Stimulated activated memory B cell treated with anti-CD40 and anti-IgM and Interleukin-4, amounts not matched to agents 10 μg/mL and 1 μg/mL and 100 μg/mL, for 72 hours (primary cell): ENCODE data around the gene PEF1.

Experiments
- ATAC-seq: fragments of 150-1000 bp; cut with Tn5 transposase; 2 replicates; pipeline ENCODE4 v1.10.0; 2021
- H3K27ac Mint-ChIP-seq: one replicate; pipeline ENCODE4 v1.8.0; 2022; ENCODE audit warnings: mild to moderate bottlenecking, mixed read lengths
- H3K27me3 Mint-ChIP-seq: one replicate; pipeline ENCODE4 v1.8.0; 2022; ENCODE audit warnings: mixed read lengths
- H3K36me3 Mint-ChIP-seq: one replicate; pipeline ENCODE4 v1.8.0; 2022; ENCODE audit warnings: mixed read lengths
- H3K4me1 Mint-ChIP-seq: one replicate; pipeline ENCODE4 v1.8.0; 2022; ENCODE audit warnings: mixed read lengths
- H3K4me3 Mint-ChIP-seq: one replicate; pipeline ENCODE4 v1.8.0; 2022; ENCODE audit warnings: mild to moderate bottlenecking, moderate library complexity, mixed read lengths
- H3K9me3 Mint-ChIP-seq: one replicate; pipeline ENCODE4 v1.8.0; 2022; ENCODE audit warnings: mixed read lengths

Gene PEF1

GRCh38 chr1:31651766-31652165, 7.1 kb upstream of the PEF1 start:
- peaks cover 6% of the 10 kb centered on the region for H3K36me3 Mint-ChIP-seq
- peaks cover 14% of the 10 kb centered on the region for H3K27me3 Mint-ChIP-seq
- no peak overlapping the region for H3K4me3 Mint-ChIP-seq
- no peaks in the 10 kb centered on the region for H3K4me1 Mint-ChIP-seq
- no peak overlapping the region for H3K27ac Mint-ChIP-seq
- no peaks in the 10 kb centered on the region for H3K9me3 Mint-ChIP-seq
- no peak for ATAC-seq

- Mint-ChIP-seq H3K27me3 (peaks cover 7% of the 10 kb centered on the region), H3K27ac (no peak overlapping the region), H3K4me1 (peaks cover 2% of the 10 kb centered on the region), H3K9me3 (no peaks in the 10 kb centered on the region), H3K36me3 (peaks cover 6% of the 10 kb centered on the region), H3K4me3 (no peak overlapping the region)
- no peak for ATAC-seq
Observed at GRCh38 chr1:31651089-31651420, 6.4 kb upstream of the PEF1 start.

GRCh38 chr1:31650161-31651088, 5.7 kb upstream of the PEF1 start:
- Mint-ChIP-seq H3K4me1 (peaks cover 7% of the 10 kb centered on the region), H3K27me3 (peaks cover 1% of the 10 kb centered on the region), H3K27ac (no peak overlapping the region), H3K36me3 (peaks cover 6% of the 10 kb centered on the region), H3K9me3 (no peaks in the 10 kb centered on the region), H3K4me3 (no peak overlapping the region)
- no peak for ATAC-seq

GRCh38 chr1:31648641-31649357, 4.1 kb upstream of the PEF1 start:
- no peak overlapping the region for H3K4me3 Mint-ChIP-seq
- H3K9me3 Mint-ChIP-seq: no peaks in the 10 kb centered on the region
- H3K27ac Mint-ChIP-seq: no peak overlapping the region
- no peak for ATAC-seq
- H3K27me3 Mint-ChIP-seq: no peaks in the 10 kb centered on the region
- peaks cover 6% of the 10 kb centered on the region for H3K36me3 Mint-ChIP-seq
- peaks cover 10% of the 10 kb centered on the region for H3K4me1 Mint-ChIP-seq

- no peak for ATAC-seq
- H3K9me3 Mint-ChIP-seq: no peaks in the 10 kb centered on the region
- no peaks in the 10 kb centered on the region for H3K27me3 Mint-ChIP-seq
- no peak overlapping the region for H3K27ac Mint-ChIP-seq
- no peak overlapping the region for H3K4me3 Mint-ChIP-seq
- peaks cover 15% of the 10 kb centered on the region for H3K4me1 Mint-ChIP-seq
- H3K36me3 Mint-ChIP-seq: peaks cover 6% of the 10 kb centered on the region
Observed at GRCh38 chr1:31648190-31648589, 3.5 kb upstream of the PEF1 start.

- Mint-ChIP-seq H3K9me3 (no peaks in the 10 kb centered on the region), H3K4me3 (peak overlapping the region; percentile 0), H3K27me3 (no peaks in the 10 kb centered on the region), H3K36me3 (peaks cover 6% of the 10 kb centered on the region), H3K4me1 (peaks cover 15% of the 10 kb centered on the region), H3K27ac (no peak overlapping the region)
- ATAC-seq: no peak
Observed at GRCh38 chr1:31647106-31647505, 2.4 kb upstream of the PEF1 start.

- Mint-ChIP-seq H3K36me3 (peaks cover 6% of the 10 kb centered on the region), H3K27ac (no peak overlapping the region)
Observed at GRCh38 chr1:31646259-31646960, 1.7 kb upstream of the PEF1 start.

GRCh38 chr1:31645274-31645568, 545 bp upstream of the PEF1 start:
- ATAC-seq: no peak
- H3K27ac Mint-ChIP-seq: peak overlapping the region; percentile 99
- peak overlapping the region; percentile 97 for H3K4me3 Mint-ChIP-seq
- no peaks in the 10 kb centered on the region for H3K27me3 Mint-ChIP-seq
- H3K36me3 Mint-ChIP-seq: peaks cover 6% of the 10 kb centered on the region
- H3K9me3 Mint-ChIP-seq: no peaks in the 10 kb centered on the region
- H3K4me1 Mint-ChIP-seq: peaks cover 15% of the 10 kb centered on the region

More at GRCh38 chr1:31646259-31646960, 1.7 kb upstream of the PEF1 start:
- Mint-ChIP-seq H3K4me3 (peak overlapping the region; percentile 10), H3K4me1 (peaks cover 15% of the 10 kb centered on the region), H3K27me3 (no peaks in the 10 kb centered on the region), H3K9me3 (no peaks in the 10 kb centered on the region)
- ATAC-seq: no peak

GRCh38 chr1:31643976-31644559, 608 bp downstream of the PEF1 start:
- ATAC-seq: no peak
- no peaks in the 10 kb centered on the region for H3K9me3 Mint-ChIP-seq
- peak overlapping the region; percentile 97 for H3K4me3 Mint-ChIP-seq

GRCh38 chr1:31642897-31643296, 1.8 kb downstream of the PEF1 start:
- no peaks in the 10 kb centered on the region for H3K36me3 Mint-ChIP-seq
- no peaks in the 10 kb centered on the region for H3K27me3 Mint-ChIP-seq
- H3K4me1 Mint-ChIP-seq: peaks cover 15% of the 10 kb centered on the region
- no peak overlapping the region for H3K4me3 Mint-ChIP-seq
- no peak overlapping the region for H3K27ac Mint-ChIP-seq
- ATAC-seq: no peak
- H3K9me3 Mint-ChIP-seq: no peaks in the 10 kb centered on the region

More at GRCh38 chr1:31643976-31644559, 608 bp downstream of the PEF1 start:
- Mint-ChIP-seq H3K36me3 (no peaks in the 10 kb centered on the region), H3K27me3 (no peaks in the 10 kb centered on the region), H3K4me1 (peaks cover 15% of the 10 kb centered on the region), H3K27ac (peak overlapping the region; percentile 99)

- no peaks in the 10 kb centered on the region for H3K36me3 Mint-ChIP-seq
- ATAC-seq: no peak
- H3K27ac Mint-ChIP-seq: no peak overlapping the region
- H3K9me3 Mint-ChIP-seq: no peaks in the 10 kb centered on the region
- H3K27me3 Mint-ChIP-seq: no peaks in the 10 kb centered on the region
- no peak overlapping the region for H3K4me3 Mint-ChIP-seq
- H3K4me1 Mint-ChIP-seq: peaks cover 15% of the 10 kb centered on the region
Observed at GRCh38 chr1:31642366-31642765, 2.3 kb downstream of the PEF1 start.

GRCh38 chr1:31640964-31641363, 3.7 kb downstream of the PEF1 start:
- Mint-ChIP-seq H3K4me3 (no peak overlapping the region), H3K36me3 (no peaks in the 10 kb centered on the region), H3K27me3 (no peaks in the 10 kb centered on the region), H3K4me1 (peaks cover 12% of the 10 kb centered on the region), H3K9me3 (no peaks in the 10 kb centered on the region), H3K27ac (no peak overlapping the region)
- no peak for ATAC-seq

GRCh38 chr1:31640179-31640578, 4.5 kb downstream of the PEF1 start:
- Mint-ChIP-seq H3K27ac (no peak overlapping the region), H3K4me1 (peaks cover 8% of the 10 kb centered on the region), H3K27me3 (no peaks in the 10 kb centered on the region), H3K9me3 (no peaks in the 10 kb centered on the region), H3K4me3 (no peak overlapping the region), H3K36me3 (no peaks in the 10 kb centered on the region)
- ATAC-seq: no peak

GRCh38 chr1:31639543-31639942, 5.1 kb downstream of the PEF1 start:
- ATAC-seq: no peak
- H3K4me1 Mint-ChIP-seq: peaks cover 8% of the 10 kb centered on the region
- H3K4me3 Mint-ChIP-seq: no peak overlapping the region
- H3K27ac Mint-ChIP-seq: no peak overlapping the region
- H3K27me3 Mint-ChIP-seq: no peaks in the 10 kb centered on the region
- no peaks in the 10 kb centered on the region for H3K9me3 Mint-ChIP-seq
- peaks cover 4% of the 10 kb centered on the region for H3K36me3 Mint-ChIP-seq
